Measurements from ENCODE around the gene CFAP46. TPM values are rescaled to one million over a fixed set of nuclear protein-coding genes. Genes with fewer than 3 reads are reported as not detected.

CFAP46 gene
- total and polyA plus RNA-seq, 2 of the 4 experiments (the other 2 are of a cell fraction), result 1.3 to 1.8 TPM

- H4K5ac ChIP-seq (ENCODE audit: low read depth, low read length), result no peak overlapping the region
- H3K27me3 ChIP-seq (ENCODE audit: control insufficient read depth, insufficient read depth, low read length), result peaks cover 8% of the 10 kb centered on the region
- no peak overlapping the region for H4K8ac ChIP-seq (ENCODE audit: low read depth in 2 of 2, low read length in 2 of 2)
- H3K27ac ChIP-seq (ENCODE audit: insufficient read depth, low read length), result no peak overlapping the region
- H3K4me3 ChIP-seq (ENCODE audit: insufficient read depth, low read depth, low read length), result no peak overlapping the region
- no peaks in the 10 kb centered on the region for H3K36me3 ChIP-seq (ENCODE audit: control insufficient read depth, insufficient read depth, low read length)
- H3K23ac ChIP-seq (ENCODE audit: low read depth, low read length), result no peak overlapping the region
- no peaks in the 10 kb centered on the region for H4K20me1 ChIP-seq (ENCODE audit: insufficient read depth, low read length)
- no peak overlapping the region for H2BK15ac ChIP-seq (ENCODE audit: low read depth, low read length)
- ChIA-PET POLR2A (ENCODE audit: unreplicated experiment) (no interaction called here), CTCF (no interaction called here)
- DNase-seq, result no peak
- TF ChIP-seq CHD1 (IDR thresholded peaks at IDR 0.05; ENCODE audit: low read depth, low read length), result no peak
- TF ChIP-seq FOS (IDR thresholded peaks at IDR 0.05; ENCODE audit: low read depth, low read length), result no peak
- TF ChIP-seq RFX5 (IDR thresholded peaks at IDR 0.05; ENCODE audit: low read depth, low read length), result no peak
- no peak for TF ChIP-seq RCOR1 (IDR thresholded peaks at IDR 0.05; ENCODE audit: insufficient replicate concordance, low read length)
- TF ChIP-seq USF2 (IDR thresholded peaks at IDR 0.05; ENCODE audit: low read depth, low read length), result no peak
- TF ChIP-seq RAD21 (IDR thresholded peaks at IDR 0.05; ENCODE audit: low read length), result no peak
- no peak for TF ChIP-seq SMC3 (IDR thresholded peaks at IDR 0.05; ENCODE audit: low read depth, low read length)
- no peak for TF ChIP-seq MXI1 (IDR thresholded peaks at IDR 0.05; ENCODE audit: borderline replicate concordance, low read depth, low read length)
- TF ChIP-seq CEBPB (IDR thresholded peaks at IDR 0.05; ENCODE audit: low read depth, low read length), result no peak
- no peak for TF ChIP-seq NFE2L2 (IDR thresholded peaks at IDR 0.05; ENCODE audit: low read depth, low read length)
- TF ChIP-seq MAFK (IDR thresholded peaks at IDR 0.05; ENCODE audit: low read depth, low read length), result no peak
- no peak for TF ChIP-seq BHLHE40 (IDR thresholded peaks at IDR 0.05; ENCODE audit: low read depth, low read length)
- TF ChIP-seq ELK1 (IDR thresholded peaks at IDR 0.05; ENCODE audit: borderline replicate concordance, low read depth, low read length), result no peak
- TF ChIP-seq CTCF (conservative IDR thresholded peaks at IDR 0.05; ENCODE audit: low read depth, low read length), result no peak
- no peak for TF ChIP-seq MAZ (IDR thresholded peaks at IDR 0.05; ENCODE audit: borderline replicate concordance, low read depth, low read length)
- no peak for TF ChIP-seq POLR2A (IDR thresholded peaks at IDR 0.05; ENCODE audit: low read depth, low read length)
- H2AK5ac ChIP-seq (ENCODE audit: low read depth, low read length), result no peak overlapping the region
- no peak overlapping the region for H2BK5ac ChIP-seq (ENCODE audit: low read depth, low read length, poor library complexity, severe bottlenecking)
- intact Hi-C loops (cut with micrococcal nuclease), result loop anchor here (2.0 kb wide), 1 partner anchor 183 kb away; no protein-coding TSS in a partner anchor
- no peak overlapping the region for H4K91ac ChIP-seq (ENCODE audit: insufficient read depth, low read depth, low read length)
- in situ Hi-C loops (cut with MboI; ENCODE audit: low sequenced_read_pairs), result no loop called here
- H3K4me2 ChIP-seq (ENCODE audit: low read depth, low read length), result no peak overlapping the region
- H3K9me3 ChIP-seq (ENCODE audit: control insufficient read depth, insufficient read depth, low read length), result peaks cover 17% of the 10 kb centered on the region
- H3K4me1 ChIP-seq (ENCODE audit: control insufficient read depth, insufficient read depth, low read length), result no peaks in the 10 kb centered on the region
- dilution Hi-C loops (cut with HindIII; ENCODE audit: low sequenced_read_pairs, unreplicated experiment), result no loop called here
- BruUV-seq (replicated peaks), result no TSS peak
- no peak overlapping the region for H3K14ac ChIP-seq (replicated peaks; ENCODE audit: low read depth, low read length)
- no peak overlapping the region for H2BK20ac ChIP-seq (ENCODE audit: low read depth, low read length)
- WGBS, 2 experiments (ENCODE audit: extremely low coverage in 2 of 2, insufficient read length in 1 of 2), result 93% methylated on average over 12 of the region's 21 CpGs; no CpG with 5 or more reads in 1 of the 2 experiments
- peak overlapping the region; percentile 43 for H2AFZ ChIP-seq (replicated peaks; ENCODE audit: low read length, poor library complexity)
- no peak overlapping the region for H3K4ac ChIP-seq (ENCODE audit: low read depth, low read length)
- H3K56ac ChIP-seq (ENCODE audit: extremely low read depth, insufficient read depth, low read length), result no peak overlapping the region
- H2AK9ac ChIP-seq (replicated peaks; ENCODE audit: low read depth, low read length, poor library complexity), result no peak overlapping the region
- ATAC-seq (ENCODE audit: low read depth), result no peak
- H3K18ac ChIP-seq (ENCODE audit: low read depth, low read length), result no peak overlapping the region
- H3K79me1 ChIP-seq (ENCODE audit: low read depth in 1 of 2, low read length in 2 of 2), result no peaks in the 10 kb centered on the region
- no peak overlapping the region for H2BK120ac ChIP-seq (ENCODE audit: low read depth, low read length)
- peaks cover 3% of the 10 kb centered on the region; the same call in 1 of the 2 replicates for H3K9me1 ChIP-seq (ENCODE audit: insufficient read depth, low read length)
- H3K9ac ChIP-seq (ENCODE audit: low read depth, low read length), result no peak overlapping the region
These were observed 104.5 kb downstream of the CFAP46 start for GRCh38 chr10:132837905-132838304.
